ENCODE results near the gene ARHGAP26.

The ARHGAP26 gene

DNA sequence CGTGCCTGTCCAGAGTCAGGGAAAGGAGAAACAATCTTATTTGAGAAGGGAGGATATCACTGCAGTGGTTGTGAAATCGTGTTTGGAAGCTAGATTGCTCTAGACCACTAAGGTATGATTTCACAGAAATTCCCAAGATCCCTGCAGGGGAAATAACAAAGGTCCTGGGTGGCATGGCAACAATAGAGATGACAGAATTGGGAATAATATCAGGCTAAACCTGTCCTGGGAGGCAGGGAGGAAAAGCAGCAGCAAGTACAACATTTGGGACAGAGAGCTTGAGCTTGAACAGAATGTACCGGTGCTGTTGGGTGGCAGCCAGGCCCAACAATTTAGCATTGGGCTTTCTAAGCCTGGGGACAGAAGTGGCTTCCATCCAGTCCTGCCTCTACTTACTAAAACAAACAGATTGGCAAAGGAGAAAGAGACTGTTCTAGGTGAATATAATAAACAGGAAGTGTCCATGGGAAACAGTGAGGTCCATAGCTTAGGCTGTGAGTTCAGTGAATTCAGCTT is 17.0 kb upstream of the ARHGAP26 start:
- no peak for DNase-seq

- DNase-seq, result no peak
These were observed 16.1 kb upstream of the ARHGAP26 start for GRCh38 chr5:142754031-142754430.

- no peak for DNase-seq
These were observed 13.6 kb upstream of the ARHGAP26 start for GRCh38 chr5:142756576-142756975.

DNA sequence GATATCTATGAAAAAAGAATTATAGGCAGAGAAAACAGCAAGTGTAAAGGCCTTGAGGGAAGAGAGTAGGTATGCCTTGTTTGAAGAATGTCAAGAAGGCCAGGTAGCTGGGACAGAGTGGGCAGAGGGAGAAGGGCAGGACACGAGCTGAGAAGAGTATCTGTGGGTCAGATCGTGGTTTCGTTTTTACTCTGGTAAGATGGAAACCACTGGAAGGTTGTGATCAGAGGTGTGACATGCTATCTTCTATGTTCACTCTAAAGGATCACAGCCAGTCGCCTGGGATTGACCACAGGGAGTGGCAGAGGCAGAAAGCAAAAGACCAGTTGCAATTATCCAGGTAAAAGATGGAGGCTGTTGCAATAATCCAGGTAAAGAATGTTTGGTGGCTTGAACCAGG is 12.6 kb upstream of the ARHGAP26 start:
- no peak for DNase-seq

DNA sequence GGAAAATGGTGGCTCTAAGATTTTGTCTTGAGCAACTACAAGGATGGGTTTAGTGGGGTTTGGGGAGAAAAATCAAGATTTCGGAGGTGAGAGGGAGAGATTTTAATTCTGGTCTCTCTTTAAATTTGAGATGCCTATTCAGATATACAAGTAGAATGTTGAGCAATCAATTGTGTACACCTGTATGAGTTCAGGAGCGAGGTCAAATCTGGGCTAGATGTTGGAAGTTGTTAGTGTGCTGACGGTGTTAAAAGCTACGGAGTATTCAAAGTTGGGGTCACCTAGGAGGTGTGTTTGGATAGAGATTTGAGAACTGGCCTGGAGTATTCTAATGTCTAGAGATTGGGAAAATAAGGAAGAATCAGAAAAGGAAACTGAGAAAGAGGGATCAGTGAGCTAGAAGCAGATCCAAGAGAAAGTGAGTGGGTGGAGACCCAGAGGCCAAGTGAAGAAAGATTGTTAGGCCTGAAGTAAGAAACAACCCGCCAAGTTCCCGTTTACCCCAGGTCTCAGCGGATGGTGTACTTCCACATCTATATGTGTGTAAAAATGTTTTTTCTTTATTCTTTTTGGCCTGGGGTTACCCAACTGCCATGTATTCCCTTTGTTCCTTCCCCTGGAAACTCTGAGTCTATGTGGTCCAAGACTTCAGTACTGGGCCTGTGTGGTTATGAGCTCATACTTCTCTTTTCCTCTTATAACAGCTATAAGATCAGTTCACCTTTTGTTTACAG is 11.9 kb upstream of the ARHGAP26 start:
- peak; percentile 94 for DNase-seq

DNA sequence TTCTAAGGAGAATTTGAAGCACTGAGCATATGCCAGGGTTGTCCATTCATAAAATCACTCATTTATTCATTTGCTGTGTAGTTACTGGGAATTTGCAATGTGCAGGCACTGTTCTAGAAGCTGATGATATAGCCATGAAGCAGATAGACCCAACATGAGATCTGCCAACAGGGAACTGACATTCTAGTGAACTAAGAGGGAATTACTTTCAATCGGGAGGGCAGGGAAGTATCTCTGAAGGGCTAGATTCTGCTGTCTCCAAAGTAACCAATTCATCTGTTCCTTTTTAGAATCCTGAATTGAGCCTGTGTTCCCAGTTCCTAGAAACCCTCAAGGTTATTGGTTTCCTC is 11.4 kb upstream of the ARHGAP26 start:
- no peak for DNase-seq

- DNase-seq, result no peak
These were observed 6.5 kb upstream of the ARHGAP26 start for GRCh38 chr5:142763701-142764100.

DNA sequence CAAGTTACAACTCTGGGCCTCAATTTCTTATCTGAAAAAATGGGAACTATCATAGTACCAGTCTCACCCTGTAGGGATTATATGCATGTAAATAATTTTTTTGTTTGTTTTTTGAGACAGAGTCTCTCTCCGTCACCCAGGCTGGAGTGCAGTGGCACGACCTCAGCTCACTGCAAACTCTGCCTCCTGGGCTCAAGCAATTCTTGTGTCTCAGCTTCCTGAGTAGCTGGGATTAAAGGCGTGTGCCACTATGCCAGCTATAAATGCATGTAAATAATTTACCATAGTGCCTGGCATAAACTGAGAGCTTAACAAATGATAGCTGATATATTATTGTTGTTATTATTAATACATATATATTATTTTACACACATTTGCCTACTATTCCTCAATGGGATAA is 3.0 kb upstream of the ARHGAP26 start:
- no peak for DNase-seq

DNA sequence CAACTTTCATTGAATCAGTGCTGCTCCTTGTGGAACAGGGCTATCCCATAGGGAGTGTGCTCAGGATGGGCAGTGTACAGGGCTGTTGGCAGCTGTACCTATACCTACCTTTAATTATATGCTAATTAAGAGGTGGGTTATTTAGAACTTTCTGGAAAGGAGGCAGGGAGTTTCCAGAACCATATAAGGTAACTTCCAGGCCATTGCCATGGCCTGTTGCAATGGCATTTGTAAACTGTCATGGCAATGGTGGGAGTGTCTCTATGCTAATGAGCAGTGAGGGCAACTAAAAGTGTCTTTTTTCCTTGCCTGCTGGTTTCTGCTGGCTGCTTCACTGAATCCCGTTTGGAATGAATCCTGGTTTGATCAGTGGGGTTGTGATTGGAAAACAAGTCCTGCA is 2.3 kb upstream of the ARHGAP26 start:
- peak; percentile 61 for DNase-seq

DNA sequence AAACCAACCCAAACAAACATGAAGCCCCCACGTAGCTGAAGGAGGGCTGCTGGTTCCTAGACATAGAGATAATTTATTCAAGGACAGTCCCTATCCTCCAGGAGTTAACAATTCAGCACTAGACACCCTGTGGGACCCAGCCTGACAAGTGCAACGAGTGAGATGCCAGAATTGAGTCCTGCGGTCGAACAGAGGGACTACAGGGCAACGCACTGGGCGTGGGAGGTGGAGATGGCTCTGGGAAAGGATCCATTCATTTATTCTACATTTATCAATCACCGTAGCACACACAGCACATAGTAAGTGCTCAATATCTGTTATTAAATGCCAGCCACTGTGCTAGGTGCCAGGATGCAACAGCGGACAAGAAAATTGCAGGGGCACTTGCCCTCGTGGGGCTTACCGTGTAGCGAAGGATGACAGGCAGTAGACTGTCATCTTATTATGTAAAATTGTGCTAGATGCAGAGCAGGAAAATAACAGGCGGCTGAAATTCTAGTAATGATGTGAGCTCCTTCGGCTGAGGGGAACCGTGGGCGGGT is 855 bp upstream of the ARHGAP26 start:
- peak; percentile 74 for DNase-seq

DNA sequence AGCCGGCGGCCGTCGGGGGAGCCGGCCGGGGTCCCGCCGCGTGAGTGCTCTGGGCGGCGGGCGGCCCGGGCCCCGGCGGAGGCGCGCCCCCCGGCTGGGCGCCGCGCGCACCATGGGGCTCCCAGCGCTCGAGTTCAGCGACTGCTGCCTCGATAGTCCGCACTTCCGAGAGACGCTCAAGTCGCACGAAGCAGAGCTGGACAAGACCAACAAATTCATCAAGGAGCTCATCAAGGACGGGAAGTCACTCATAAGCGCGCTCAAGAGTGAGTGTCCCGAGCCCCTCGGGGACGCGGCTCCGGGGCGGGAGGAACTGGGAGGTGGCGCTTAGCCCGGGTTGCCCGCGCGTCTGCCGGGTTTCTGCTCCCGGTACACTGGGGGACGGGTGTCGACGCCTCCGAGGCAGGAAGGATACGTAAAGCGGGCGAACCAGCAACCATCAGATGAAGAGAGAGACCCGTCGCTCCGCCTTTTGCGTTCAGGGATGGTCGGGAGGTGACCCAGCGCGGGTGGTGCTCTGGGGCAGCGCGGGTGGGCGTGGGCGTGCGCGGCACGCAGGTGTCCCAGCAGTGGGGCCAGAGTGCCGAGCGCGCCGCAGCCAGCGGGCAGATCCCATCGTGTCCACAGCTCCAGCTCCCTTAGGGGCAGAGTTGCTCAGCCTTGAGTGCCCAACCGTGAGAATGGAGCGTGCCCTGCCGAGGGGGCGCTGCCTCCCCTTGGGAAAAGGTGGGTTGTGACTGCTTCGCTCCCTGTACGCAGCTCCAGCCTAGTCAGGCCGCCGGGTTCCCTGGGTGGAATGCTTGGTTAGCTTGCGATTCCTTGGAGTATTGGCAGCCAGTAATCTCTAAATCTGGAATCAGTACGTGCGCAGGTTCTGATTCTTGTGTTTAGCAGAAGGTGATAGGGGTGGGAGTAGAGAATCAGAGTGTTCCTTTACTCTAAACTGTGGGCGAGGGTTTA is 753 bp downstream of the ARHGAP26 start:
- DNase-seq, result peak; percentile 55

DNA sequence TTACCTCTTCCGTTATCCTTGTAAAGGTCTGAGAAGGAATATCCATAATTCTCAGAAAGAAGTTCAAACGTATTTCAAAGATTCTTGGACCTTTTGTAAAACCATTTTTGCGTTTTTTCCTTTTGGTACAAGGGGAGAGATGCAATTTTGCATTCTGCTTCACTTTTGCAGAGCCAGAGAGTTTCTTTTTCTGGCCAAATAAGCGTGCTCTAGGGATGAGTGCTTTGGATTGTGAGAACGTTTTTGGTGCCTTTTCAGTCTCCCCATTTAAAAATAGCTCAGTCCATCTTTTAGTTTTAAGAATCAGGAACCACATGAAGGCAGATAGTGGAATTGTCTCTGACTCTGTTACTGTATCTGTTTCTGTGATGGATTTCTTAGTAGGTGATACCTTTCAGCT is 1.5 kb downstream of the ARHGAP26 start:
- DNase-seq, result no peak

- DNase-seq, result no peak
These were observed 2.5 kb downstream of the ARHGAP26 start for GRCh38 chr5:142772446-142773293.

DNA sequence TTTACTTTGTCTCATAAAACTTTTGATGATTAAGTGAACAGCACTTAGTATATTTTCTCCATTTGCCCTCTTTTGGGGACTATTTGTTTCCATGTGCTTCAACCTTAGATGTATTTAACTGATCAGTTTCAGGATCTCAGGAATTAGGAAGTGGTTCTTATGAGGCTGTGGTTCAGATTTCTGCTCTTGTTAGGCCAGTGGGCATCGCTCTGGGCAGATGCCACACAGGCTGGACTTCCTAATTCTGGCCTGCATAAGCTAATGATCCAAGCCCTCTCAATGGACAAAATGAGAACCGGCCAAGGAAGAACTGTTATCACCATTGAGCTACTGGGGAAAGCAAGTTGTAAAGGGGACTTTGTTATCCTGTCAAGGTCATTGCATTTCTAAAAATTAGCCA is 6.9 kb downstream of the ARHGAP26 start:
- DNase-seq, result peak; percentile 55

DNA sequence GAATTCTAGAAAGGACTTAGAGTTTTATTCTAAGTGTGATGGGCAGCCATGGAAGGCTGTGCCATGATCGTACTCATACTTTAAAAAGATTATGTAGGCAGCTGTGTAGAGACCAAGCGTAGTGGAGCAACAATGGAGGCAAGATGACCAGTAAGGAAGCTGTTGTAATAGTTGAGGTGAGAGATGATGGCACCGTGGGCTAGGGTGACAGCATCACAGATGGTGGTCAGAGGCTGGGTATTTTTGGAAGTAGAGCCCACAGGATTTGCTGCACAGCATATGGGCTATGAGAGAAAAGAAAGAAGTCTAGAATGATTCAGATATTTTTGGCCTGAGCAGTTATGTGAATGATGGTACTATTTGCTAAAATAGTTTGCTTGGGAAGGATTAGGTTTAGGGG is 7.7 kb downstream of the ARHGAP26 start:
- peak; percentile 67 for DNase-seq

DNA sequence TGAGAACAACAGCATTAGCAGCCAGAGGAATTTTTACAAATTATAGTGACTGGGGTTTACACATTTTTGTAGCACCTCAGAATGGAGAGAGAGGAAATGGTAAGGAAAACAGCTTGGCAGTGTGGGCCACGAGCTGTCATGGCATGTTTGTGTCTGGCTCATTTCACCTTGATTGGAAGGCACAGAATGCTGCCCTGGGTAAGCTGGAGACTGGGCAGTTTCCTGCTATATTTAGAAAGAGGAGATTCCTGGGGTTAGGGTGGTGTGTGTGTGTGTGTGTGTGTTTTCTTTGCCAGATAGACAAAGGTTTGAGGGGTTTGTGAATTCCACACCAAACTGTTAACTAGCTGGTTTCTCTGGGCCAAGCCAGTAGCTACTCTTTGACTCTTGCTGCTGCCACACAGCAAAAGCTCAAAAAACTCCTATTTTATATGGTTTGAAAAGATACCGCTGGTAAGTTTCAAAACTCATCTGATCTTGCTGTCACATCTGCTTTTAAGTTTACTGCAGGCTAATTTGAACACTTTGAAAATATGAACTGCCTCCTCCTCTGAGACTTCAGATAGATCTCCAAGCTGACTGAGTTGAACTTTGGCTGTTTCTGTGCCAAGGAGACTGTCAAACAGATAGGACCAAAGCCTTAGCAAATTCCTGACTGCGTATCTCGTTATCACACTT is 9.1 kb downstream of the ARHGAP26 start:
- DNase-seq, result no peak

DNA sequence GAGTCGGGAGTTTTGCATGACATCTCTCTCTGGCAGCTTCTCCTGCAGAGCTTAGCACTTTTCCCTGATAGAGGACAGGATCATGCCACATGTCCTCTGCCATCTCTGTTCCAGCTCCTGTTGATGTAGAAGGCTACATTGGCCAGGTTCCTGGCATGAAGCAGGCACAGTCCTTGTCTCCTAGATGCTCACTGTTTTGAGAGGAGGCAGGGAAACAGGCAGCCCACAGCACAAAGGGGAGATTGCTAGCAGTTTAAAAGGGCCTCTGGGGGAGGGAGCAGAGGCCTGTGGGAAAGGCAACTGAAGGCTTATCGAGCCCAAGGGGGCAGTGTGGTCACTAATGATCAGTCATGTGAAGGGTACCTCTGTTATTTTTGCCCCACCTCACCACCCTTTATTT is 10.7 kb downstream of the ARHGAP26 start:
- no peak for DNase-seq

- no peak for DNase-seq
These were observed 12.9 kb downstream of the ARHGAP26 start for GRCh38 chr5:142782976-142783530.

DNA sequence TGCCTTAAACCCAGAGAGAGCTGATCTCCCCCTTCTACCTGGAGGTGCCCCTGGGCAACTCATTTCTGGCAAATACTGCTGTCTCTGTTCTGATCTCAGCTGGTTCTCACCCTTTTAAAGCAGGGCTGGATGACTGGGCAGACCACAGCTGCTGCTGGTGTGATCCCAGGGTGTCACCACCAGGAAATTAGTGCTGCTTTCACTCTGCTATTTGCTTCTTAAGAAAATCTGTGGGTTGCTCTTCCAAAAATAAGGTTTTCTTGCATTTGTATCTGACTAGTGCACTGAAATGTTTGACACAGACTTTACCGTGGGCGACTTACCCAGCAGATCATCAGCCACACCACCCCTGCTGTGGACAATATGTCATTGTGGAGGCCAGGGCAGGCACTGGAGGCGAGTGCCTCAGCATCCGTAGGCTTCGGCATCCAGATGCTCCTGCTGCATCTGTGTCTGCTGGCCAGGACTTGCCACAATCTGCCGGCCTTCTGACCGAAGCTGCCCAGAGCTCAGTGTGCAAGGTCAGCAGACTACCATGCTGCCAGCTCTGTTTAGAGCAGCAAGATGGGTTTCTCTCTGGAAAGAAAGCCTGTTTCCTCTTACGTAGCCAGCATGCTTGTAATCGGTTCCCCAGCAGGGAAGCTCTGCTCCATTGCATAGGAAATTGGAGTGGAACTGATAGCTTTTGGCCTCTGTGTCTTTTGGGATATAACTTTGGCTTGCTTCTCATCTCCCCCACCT is 13.6 kb downstream of the ARHGAP26 start:
- peak; percentile 64 for DNase-seq

GRCh38 chr5:142784401-142784955 is 14.3 kb downstream of the ARHGAP26 start:
- DNase-seq, result peak; percentile 31

GRCh38 chr5:142785206-142785605 is 15.0 kb downstream of the ARHGAP26 start:
- DNase-seq, result no peak
